ENCODE data around the gene SCTR. TPM values are rescaled to one million over a fixed set of nuclear protein-coding genes. Genes with fewer than 3 reads are reported as not detected.
A peak's percentile ranks its signal among the peaks of the same experiment; 100 is the strongest.

The SCTR gene
- total RNA-seq, 1 experiment from 2014 or later, result not detected

DNA sequence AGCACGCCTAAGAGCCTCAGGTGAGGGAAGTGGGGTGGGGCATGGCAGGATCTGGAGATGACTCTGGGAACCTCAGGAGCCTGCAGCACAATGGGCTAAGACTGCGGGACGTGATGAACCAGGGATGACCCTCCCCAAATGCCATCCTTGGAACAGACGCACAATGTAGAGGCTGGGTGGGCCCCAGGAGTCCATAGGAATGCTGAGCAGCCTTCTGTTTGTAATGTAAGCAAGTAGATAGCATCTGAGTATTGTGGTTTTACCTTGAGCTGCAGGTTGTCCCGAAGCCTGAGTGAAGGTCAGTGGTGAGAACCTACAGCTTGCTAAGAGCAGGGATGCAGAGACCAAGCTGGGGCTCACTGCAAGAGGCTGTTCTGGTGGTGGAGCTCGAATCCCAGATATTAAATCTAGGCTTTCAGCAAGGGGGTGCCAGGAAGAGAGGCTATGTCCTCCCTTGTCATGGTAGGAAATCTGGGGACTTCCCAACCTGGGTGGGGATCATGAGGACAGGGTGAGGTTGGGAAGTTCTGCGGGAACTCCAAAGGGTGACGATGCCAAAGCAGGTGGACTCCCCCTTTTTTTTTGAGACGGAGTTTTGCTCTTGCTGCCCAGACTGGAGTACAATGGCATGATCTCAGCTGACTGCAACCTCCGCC, 5.8 kb downstream of the SCTR start:
- Histone ChIP-seq H3K9me3 (replicated peaks) (no peaks in the 10 kb centered on the region), H3K4me1 (replicated peaks) (no peaks in the 10 kb centered on the region), H3K27me3 (replicated peaks) (no peaks in the 10 kb centered on the region; the same call in 1 of the 2 replicates), H3K36me3 (no peaks in the 10 kb centered on the region), H3K4me3 (no peak overlapping the region), H3K27ac (no peak overlapping the region)
- DNase-seq (ENCODE audit: low read depth in 1 of 2, low spot score in 2 of 2), result no peak

DNA sequence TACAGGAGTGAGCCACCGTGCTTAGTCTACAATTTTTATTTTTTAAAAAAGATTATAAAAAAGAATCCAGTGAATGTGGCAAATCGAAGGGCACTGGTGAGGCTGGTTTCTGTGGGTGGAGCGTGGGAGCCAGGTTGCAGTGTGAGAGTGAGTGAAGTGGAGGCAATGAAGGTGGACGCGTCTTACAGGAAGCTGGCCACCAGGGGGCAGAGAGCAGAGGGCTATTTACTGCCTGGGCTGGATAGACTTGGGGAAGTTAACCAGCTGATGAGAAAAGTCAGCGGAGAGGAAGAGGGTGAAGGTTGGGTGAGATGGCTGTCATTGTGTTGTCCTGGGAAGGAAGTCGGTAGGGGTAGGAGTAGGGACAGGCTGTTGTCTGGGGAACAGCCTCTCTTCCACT, 6.8 kb downstream of the SCTR start:
- Histone ChIP-seq H3K27ac (no peak overlapping the region), H3K9me3 (replicated peaks) (no peaks in the 10 kb centered on the region), H3K4me1 (replicated peaks) (no peaks in the 10 kb centered on the region), H3K4me3 (no peak overlapping the region), H3K36me3 (no peaks in the 10 kb centered on the region), H3K27me3 (replicated peaks) (no peaks in the 10 kb centered on the region; the same call in 1 of the 2 replicates)
- DNase-seq (ENCODE audit: low read depth in 1 of 2, low spot score in 2 of 2), result peak; percentile 9 to 52

DNA sequence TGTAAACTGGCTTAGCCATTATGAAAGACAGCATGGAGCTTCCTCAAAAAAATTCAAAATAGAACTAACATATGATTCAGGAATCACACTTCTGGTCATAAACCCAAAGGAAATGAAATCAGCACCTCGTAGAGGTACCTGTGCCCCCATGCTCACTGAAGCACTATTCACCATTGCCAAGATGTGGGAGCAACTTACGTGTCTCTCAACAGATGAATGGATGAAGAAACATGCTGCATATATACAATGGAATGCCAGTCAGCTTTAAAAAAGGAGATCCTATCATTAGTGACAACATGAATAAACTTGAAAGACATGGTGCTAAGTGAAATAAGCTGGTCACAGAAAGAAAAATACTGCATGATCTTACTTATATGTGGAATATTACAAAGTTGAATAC, 8.2 kb downstream of the SCTR start:
- no peak overlapping the region for H3K4me3 ChIP-seq
- H3K9me3 ChIP-seq (replicated peaks), result no peaks in the 10 kb centered on the region
- no peaks in the 10 kb centered on the region; the same call in 1 of the 2 replicates for H3K27me3 ChIP-seq (replicated peaks)
- H3K27ac ChIP-seq, result no peak overlapping the region
- no peaks in the 10 kb centered on the region for H3K4me1 ChIP-seq (replicated peaks)
- no peak for DNase-seq (ENCODE audit: low read depth in 1 of 2, low spot score in 2 of 2)
- no peaks in the 10 kb centered on the region for H3K36me3 ChIP-seq

DNA sequence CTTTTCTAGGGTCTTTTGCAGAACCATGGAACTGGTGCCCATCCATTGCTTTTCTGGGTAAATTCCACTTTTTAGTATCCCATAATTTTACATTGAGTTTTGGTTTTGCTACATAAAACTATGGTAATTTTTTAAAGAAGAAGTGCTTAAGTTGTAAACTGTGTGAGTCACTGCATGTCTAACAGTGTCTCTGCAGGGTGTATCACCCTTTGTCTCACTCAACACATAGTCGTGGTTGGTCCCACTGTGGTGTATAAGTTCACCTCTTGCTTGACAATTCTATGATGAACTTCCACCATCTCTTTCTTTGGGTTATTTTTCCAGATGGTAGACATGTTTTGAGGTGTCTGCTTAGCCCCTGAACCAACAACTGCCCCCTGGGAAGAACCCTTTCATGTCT, 10.5 kb downstream of the SCTR start:
- Histone ChIP-seq H3K27ac (no peak overlapping the region), H3K36me3 (no peaks in the 10 kb centered on the region), H3K4me3 (no peak overlapping the region), H3K9me3 (replicated peaks) (no peaks in the 10 kb centered on the region), H3K4me1 (replicated peaks) (no peaks in the 10 kb centered on the region), H3K27me3 (replicated peaks) (no peaks in the 10 kb centered on the region)
- no peak for DNase-seq (ENCODE audit: low read depth in 1 of 2, low spot score in 2 of 2)

DNA sequence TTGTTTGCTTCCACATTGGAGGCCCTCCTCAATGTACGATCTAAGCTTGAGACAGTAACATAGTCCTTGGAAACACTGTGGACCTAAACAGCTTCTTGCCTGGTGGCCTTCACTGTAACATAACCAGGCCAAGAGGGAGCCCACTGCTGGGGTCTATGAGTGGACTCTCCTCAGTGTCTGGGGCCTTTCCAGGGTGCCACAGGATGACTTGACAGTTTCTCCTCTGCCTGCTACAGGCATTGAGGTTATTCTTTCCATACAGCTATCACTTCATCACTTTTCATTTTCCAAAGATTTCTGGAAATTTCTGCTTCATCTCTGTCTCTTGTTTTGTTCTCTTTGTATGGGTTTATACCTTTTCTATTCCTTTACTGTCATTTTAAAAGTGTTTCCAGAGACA, 11.3 kb downstream of the SCTR start:
- DNase-seq (ENCODE audit: low read depth in 1 of 2, low spot score in 2 of 2), result no peak
- no peaks in the 10 kb centered on the region for H3K27me3 ChIP-seq (replicated peaks)
- H3K9me3 ChIP-seq (replicated peaks), result no peaks in the 10 kb centered on the region
- H3K36me3 ChIP-seq, result no peaks in the 10 kb centered on the region
- no peaks in the 10 kb centered on the region for H3K4me1 ChIP-seq (replicated peaks)
- no peak overlapping the region for H3K27ac ChIP-seq
- no peak overlapping the region for H3K4me3 ChIP-seq

DNA sequence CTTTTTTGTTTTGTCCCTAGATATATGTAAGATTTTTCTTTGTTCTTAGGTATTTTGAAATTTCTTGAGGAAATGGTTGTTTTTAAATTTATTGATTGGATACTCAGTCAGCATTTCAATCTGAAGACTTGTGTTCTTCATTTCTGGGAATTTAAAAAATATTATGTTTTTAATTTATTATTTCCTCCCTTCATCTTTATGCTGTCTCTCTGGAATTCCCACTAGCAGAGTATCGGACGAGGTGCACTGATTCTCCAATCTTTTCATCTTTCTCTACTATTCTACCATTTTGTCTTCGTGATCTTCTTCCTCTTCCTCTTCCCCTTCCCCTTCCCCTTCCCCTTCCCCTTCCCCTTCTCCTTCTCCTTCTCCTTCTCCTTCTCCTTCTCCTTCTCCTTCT, 12.3 kb downstream of the SCTR start:
- Histone ChIP-seq H3K4me3 (no peak overlapping the region), H3K36me3 (no peaks in the 10 kb centered on the region), H3K27me3 (replicated peaks) (no peaks in the 10 kb centered on the region), H3K27ac (no peak overlapping the region), H3K4me1 (replicated peaks) (no peaks in the 10 kb centered on the region), H3K9me3 (replicated peaks) (no peaks in the 10 kb centered on the region)
- DNase-seq (ENCODE audit: low read depth in 1 of 2, low spot score in 2 of 2), result no peak

DNA sequence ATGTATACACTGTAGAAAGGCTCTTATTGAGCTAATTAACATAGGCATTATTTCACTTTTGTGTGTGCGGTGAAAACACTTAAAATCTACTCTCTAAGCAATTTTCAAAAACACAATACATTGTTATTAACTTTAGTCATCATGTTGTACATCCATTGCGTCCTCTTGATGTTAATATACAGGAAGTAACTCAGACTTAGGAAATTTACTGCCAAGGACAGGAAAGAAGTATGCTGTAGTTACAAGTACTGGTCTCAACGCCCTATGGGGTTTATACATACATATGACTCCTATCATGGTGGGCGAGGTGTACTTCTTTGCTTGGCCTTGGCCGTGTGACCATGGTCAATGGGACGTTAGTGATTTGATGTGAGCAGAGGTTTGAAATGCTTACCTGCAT, 15.5 kb downstream of the SCTR start:
- no peaks in the 10 kb centered on the region for H3K4me1 ChIP-seq (replicated peaks)
- no peak overlapping the region for H3K27ac ChIP-seq
- no peaks in the 10 kb centered on the region for H3K9me3 ChIP-seq (replicated peaks)
- no peaks in the 10 kb centered on the region for H3K27me3 ChIP-seq (replicated peaks)
- H3K36me3 ChIP-seq, result no peaks in the 10 kb centered on the region
- no peak for DNase-seq (ENCODE audit: low read depth in 1 of 2, low spot score in 2 of 2)
- no peak overlapping the region for H3K4me3 ChIP-seq

DNA sequence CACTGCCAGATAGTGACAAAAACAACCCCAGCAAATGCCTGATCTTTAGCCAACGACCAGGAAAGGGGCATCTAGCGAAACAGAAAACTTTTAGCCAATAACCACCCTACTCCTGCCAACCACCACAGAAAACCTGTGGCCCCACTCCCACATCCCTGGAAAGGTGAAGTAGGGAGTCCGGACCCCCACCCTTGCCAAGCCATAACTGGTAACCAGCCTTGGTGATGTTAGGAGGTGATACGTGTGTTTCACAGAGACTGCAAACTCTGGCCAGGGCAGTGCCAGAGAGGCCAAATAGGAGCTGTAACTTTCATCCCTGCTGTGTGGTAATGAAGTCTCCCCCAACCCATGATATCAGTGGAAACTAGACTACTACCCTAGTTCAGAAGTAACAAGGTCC, 27.6 kb downstream of the SCTR start:
- no peaks in the 10 kb centered on the region for H3K27me3 ChIP-seq (replicated peaks)

DNA sequence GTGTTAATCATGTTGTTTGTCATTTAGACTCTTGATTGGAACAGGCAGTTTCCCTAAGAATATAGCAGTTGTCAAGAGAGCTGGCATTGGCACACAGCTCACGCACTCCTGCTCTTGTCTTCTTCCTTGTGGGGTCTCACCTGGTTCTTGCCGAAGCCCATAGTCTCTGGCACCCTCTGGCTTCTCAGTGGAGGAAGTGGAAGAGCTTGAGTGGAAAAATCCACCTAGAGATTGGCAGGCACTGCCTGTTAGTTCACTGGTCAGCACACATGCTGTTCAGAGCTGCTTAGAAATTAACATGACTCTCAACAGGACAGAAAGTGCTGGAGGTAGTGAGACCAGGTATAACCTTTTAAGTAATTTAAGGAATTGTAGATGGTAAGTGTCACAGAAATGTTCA, 28.3 kb downstream of the SCTR start:
- DNase-seq (ENCODE audit: low read depth in 1 of 2, low spot score in 2 of 2), result no peak
- no peak overlapping the region for H3K4me3 ChIP-seq
- peaks cover 16% of the 10 kb centered on the region for H3K4me1 ChIP-seq (replicated peaks)
- H3K9me3 ChIP-seq (replicated peaks), result no peaks in the 10 kb centered on the region; the same call in 1 of the 2 replicates
- H3K27me3 ChIP-seq (replicated peaks), result no peaks in the 10 kb centered on the region
- no peak overlapping the region for H3K27ac ChIP-seq
- H3K36me3 ChIP-seq, result no peaks in the 10 kb centered on the region

More for the DNA sequence above, 27.6 kb downstream of the SCTR start:
- Histone ChIP-seq H3K9me3 (replicated peaks) (no peaks in the 10 kb centered on the region; the same call in 1 of the 2 replicates), H3K4me1 (replicated peaks) (peaks cover 9% of the 10 kb centered on the region), H3K27ac (no peak overlapping the region), H3K36me3 (no peaks in the 10 kb centered on the region), H3K4me3 (no peak overlapping the region)
- no peak for DNase-seq (ENCODE audit: low read depth in 1 of 2, low spot score in 2 of 2)

DNA sequence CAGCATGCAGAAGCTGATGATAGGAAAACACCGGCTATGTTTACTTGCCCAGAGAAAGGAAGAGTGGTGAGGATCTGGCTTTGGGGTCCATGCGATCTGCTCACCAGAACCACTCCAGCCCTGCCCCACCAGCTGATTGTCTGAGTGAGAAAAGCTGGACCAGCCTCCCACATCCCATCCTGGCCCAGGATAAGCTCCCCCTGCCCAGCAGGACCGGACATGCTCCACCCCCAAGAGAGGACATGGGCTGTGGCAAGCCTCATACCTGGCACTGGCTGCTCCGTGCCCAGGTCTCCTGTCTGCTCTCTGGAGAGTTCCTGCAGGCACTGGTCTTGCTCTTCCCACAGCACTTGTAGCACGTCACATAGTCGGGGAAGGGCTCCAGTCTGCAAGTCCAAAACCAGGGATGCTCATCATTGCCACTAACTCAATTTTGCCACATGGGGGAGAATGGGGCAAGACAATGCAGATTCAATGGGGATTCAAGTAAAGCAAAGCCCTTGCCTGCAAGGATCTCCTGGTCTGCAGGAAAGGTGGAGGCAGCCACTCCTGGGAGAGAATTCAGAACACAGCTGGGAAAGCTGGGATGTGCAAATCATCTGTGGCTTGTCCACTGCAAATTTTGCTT, 30.0 kb downstream of the SCTR start:
- no peaks in the 10 kb centered on the region for H3K36me3 ChIP-seq
- H3K27ac ChIP-seq, result no peak overlapping the region
- DNase-seq (ENCODE audit: low read depth in 1 of 2, low spot score in 2 of 2), result no peak
- H3K9me3 ChIP-seq (replicated peaks), result no peaks in the 10 kb centered on the region
- peaks cover 33% of the 10 kb centered on the region for H3K4me1 ChIP-seq (replicated peaks)
- no peak overlapping the region for H3K4me3 ChIP-seq
- no peaks in the 10 kb centered on the region for H3K27me3 ChIP-seq (replicated peaks)

DNA sequence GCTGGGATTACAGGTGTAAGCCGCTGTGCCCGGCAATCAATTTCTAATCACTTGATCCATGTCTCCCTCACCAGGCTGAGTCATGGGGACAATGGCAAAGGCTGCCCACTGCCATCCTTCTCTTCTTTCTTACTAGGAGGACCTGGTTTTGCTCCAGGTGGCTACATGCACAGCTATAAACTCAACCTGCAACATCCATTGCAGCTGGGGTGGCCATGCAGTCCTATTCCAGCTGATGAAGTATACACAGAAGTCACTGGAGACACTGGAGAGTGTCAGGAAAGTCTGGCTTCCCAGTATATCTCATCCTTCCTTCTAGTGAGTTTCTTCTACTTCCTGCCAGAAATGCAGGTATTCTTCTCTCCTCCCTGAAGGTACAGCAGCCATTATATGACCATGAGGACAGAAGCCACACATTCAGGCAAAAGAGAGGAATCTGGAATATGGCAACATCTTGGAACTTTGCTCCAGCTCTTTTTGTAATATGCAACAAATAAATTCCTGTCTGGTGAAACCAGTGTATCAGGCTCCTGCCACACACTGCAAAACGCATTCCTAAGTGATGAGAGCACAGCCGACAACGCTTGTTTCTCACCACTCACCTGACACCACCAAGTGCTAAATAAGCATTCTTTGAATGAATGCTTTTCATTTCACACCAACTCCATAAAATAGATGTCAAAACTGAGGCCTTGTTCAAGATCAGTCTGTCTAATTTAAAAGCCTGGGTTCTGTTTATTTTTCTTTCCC, 32.3 kb downstream of the SCTR start:
- no peaks in the 10 kb centered on the region for H3K9me3 ChIP-seq (replicated peaks)
- no peaks in the 10 kb centered on the region for H3K27me3 ChIP-seq (replicated peaks)
- H3K4me1 ChIP-seq (replicated peaks), result peaks cover 36% of the 10 kb centered on the region
- peak; percentile 79 to 85 for DNase-seq (ENCODE audit: low read depth in 1 of 2, low spot score in 2 of 2)
- no peaks in the 10 kb centered on the region for H3K36me3 ChIP-seq
- H3K4me3 ChIP-seq, result no peak overlapping the region
- H3K27ac ChIP-seq, result peak overlapping the region; percentile 82

DNA sequence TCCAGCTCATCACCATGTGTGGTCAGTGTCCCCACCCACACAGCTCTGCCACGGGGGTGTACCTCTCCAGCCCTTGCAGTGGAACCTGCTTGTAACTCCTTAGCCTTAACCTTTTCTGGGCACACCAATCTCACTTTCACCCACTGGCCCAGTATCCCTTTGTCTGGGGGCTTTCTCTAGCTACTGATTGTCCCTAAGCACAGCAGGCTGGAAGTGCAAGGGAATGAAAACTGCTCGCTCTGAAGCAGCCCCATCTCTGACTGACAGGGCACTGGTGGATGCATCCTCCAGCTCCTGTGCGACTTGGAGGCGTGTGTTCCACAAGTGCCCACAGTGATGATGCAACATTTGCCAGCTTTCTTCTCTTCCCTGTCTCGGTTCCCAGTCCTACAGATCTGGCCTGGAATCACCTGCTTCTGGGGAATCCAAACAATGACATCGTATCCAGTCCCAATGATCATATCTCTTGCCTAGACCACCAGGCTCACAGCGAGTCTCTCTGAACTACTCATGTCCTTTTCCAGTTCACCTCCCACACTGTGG, 33.6 kb downstream of the SCTR start:
- Histone ChIP-seq H3K36me3 (no peaks in the 10 kb centered on the region), H3K4me1 (replicated peaks) (peaks cover 36% of the 10 kb centered on the region), H3K27ac (peak overlapping the region; percentile 82; the same call in 1 of the 2 replicates), H3K4me3 (no peak overlapping the region), H3K9me3 (replicated peaks) (no peaks in the 10 kb centered on the region), H3K27me3 (replicated peaks) (no peaks in the 10 kb centered on the region)
- no peak for DNase-seq (ENCODE audit: low read depth in 1 of 2, low spot score in 2 of 2)

DNA sequence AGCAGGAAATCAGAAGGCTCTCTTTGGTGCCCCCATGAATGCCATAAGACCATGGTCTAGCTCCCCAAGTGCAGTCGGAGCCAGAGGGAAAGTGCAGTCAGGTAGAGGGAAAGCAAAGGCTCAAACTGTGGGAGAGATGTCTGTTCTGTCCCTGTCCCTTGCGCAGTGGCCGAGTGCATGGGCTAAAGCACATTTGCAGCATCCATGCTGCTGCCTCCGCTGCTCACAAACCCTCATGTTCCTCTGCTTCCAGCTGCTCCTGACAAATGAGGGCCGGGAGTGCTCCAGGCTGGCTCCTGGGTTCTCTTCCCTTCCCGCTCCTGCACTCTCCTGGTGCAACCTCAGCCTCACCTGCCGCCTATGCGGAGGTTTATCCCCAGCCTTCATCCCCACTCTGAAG, 34.2 kb downstream of the SCTR start:
- H3K4me3 ChIP-seq, result no peak overlapping the region
- peaks cover 40% of the 10 kb centered on the region for H3K4me1 ChIP-seq (replicated peaks)
- H3K27me3 ChIP-seq (replicated peaks), result no peaks in the 10 kb centered on the region
- no peak overlapping the region for H3K27ac ChIP-seq
- no peaks in the 10 kb centered on the region for H3K36me3 ChIP-seq
- DNase-seq (ENCODE audit: low read depth in 1 of 2, low spot score in 2 of 2), result no peak
- H3K9me3 ChIP-seq (replicated peaks), result no peaks in the 10 kb centered on the region
